ENCODE results near the gene C1orf232. TPM values are rescaled to one million over a fixed set of nuclear protein-coding genes. Genes with fewer than 3 reads are reported as not detected.

Gene C1orf232
- total RNA-seq, 1 donor = not detected

GRCh38 chr1:26125382-26125781 is 43.4 kb downstream of the C1orf232 start:
- no peaks in the 10 kb centered on the region for H4K20me1 ChIP-seq (ENCODE audit: insufficient read depth, low read length)
- no peaks in the 10 kb centered on the region for H3K9me3 ChIP-seq (ENCODE audit: low read depth, low read length)
- no peaks in the 10 kb centered on the region for H3K79me2 ChIP-seq (ENCODE audit: insufficient read depth, low read length)
- H3K27ac ChIP-seq (ENCODE audit: low read depth, low read length) = no peak overlapping the region
- peaks cover 39% of the 10 kb centered on the region for H3K4me1 ChIP-seq (ENCODE audit: insufficient read depth, low read length)
- peaks cover under 1% of the 10 kb centered on the region for H3K36me3 ChIP-seq (ENCODE audit: insufficient read depth, low read length)
- no peak overlapping the region for H3K4me3 ChIP-seq (ENCODE audit: insufficient read depth, low read length)
- no peaks in the 10 kb centered on the region for H3K27me3 ChIP-seq (ENCODE audit: insufficient read depth, low read length)
- no peak for TF ChIP-seq CTCF (IDR thresholded peaks at IDR 0.05; ENCODE audit: extremely low read depth, low read depth, low read length)
- DNase-seq (ENCODE audit: insufficient read length, low spot score, missing footprints) = no peak
- no peak overlapping the region for H3K4me2 ChIP-seq (ENCODE audit: insufficient read depth, low read length)
- no peak overlapping the region for H2AFZ ChIP-seq (ENCODE audit: low read length)

GRCh38 chr1:26124418-26125331 is 44.1 kb downstream of the C1orf232 start:
- H3K4me1 ChIP-seq (ENCODE audit: insufficient read depth, low read length) = peaks cover 39% of the 10 kb centered on the region
- no peak for DNase-seq (ENCODE audit: insufficient read length, low spot score, missing footprints)
- no peak overlapping the region for H3K27ac ChIP-seq (ENCODE audit: low read depth, low read length)
- no peak for TF ChIP-seq CTCF (IDR thresholded peaks at IDR 0.05; ENCODE audit: extremely low read depth, low read depth, low read length)
- peaks cover 3% of the 10 kb centered on the region for H3K36me3 ChIP-seq (ENCODE audit: insufficient read depth, low read length)
- no peaks in the 10 kb centered on the region for H3K27me3 ChIP-seq (ENCODE audit: insufficient read depth, low read length)
- no peaks in the 10 kb centered on the region for H4K20me1 ChIP-seq (ENCODE audit: insufficient read depth, low read length)
- no peak overlapping the region for H3K4me2 ChIP-seq (ENCODE audit: insufficient read depth, low read length)
- H3K9me3 ChIP-seq (ENCODE audit: low read depth, low read length) = no peaks in the 10 kb centered on the region
- H2AFZ ChIP-seq (ENCODE audit: low read length) = no peak overlapping the region
- no peaks in the 10 kb centered on the region for H3K79me2 ChIP-seq (ENCODE audit: insufficient read depth, low read length)
- no peak overlapping the region for H3K4me3 ChIP-seq (ENCODE audit: insufficient read depth, low read length)

GRCh38 chr1:26122988-26123973 is 45.5 kb downstream of the C1orf232 start:
- Histone ChIP-seq H2AFZ (ENCODE audit: low read length) (no peak overlapping the region), H3K79me2 (ENCODE audit: insufficient read depth, low read length) (peaks cover 3% of the 10 kb centered on the region), H3K9me3 (ENCODE audit: low read depth, low read length) (no peaks in the 10 kb centered on the region), H3K27ac (ENCODE audit: low read depth, low read length) (peak overlapping the region; percentile 23), H4K20me1 (ENCODE audit: insufficient read depth, low read length) (no peaks in the 10 kb centered on the region), H3K36me3 (ENCODE audit: insufficient read depth, low read length) (peaks cover 3% of the 10 kb centered on the region), H3K4me1 (ENCODE audit: insufficient read depth, low read length) (peaks cover 39% of the 10 kb centered on the region), H3K27me3 (ENCODE audit: insufficient read depth, low read length) (no peaks in the 10 kb centered on the region), H3K4me2 (ENCODE audit: insufficient read depth, low read length) (peak overlapping the region; percentile 67), H3K4me3 (ENCODE audit: insufficient read depth, low read length) (peak overlapping the region; percentile 30)
- no peak for TF ChIP-seq CTCF (IDR thresholded peaks at IDR 0.05; ENCODE audit: extremely low read depth, low read depth, low read length)
- DNase-seq (ENCODE audit: insufficient read length, low spot score, missing footprints) = peak; percentile 87
